HEK293T (cell line): ENCODE measurements around the gene ARL10.

ENCODE experiments used
- ARNT ChIP-seq: fragments of 450-650 bp; IDR thresholded peaks from 2 replicates; pipeline ENCODE4 v1.6.1; 2017; ENCODE audit warnings: mild to moderate bottlenecking
- BHLHE40 ChIP-seq: fragments of 450-650 bp; IDR thresholded peaks from 2 replicates; pipeline ENCODE4 v1.6.1; 2016; ENCODE audit warnings: mild to moderate bottlenecking, moderate library complexity, borderline replicate concordance
- ELF4 ChIP-seq: fragments of 450-650 bp; IDR thresholded peaks from 2 replicates; pipeline ENCODE4 v1.6.1; 2017; ENCODE audit warnings: antibody characterized with exemption
- FOXA1 ChIP-seq: fragments of 450-650 bp; IDR thresholded peaks from 2 replicates; pipeline ENCODE4 v1.6.1; 2016; ENCODE audit warnings: mild to moderate bottlenecking
- FOXK2 ChIP-seq: fragments of 450-650 bp; IDR thresholded peaks from 2 replicates; pipeline ENCODE4 v1.6.1; 2016; ENCODE audit warnings: mild to moderate bottlenecking
- FOXM1 ChIP-seq: fragments of 450-650 bp; IDR thresholded peaks from 2 replicates; pipeline ENCODE4 v1.6.1; 2017; ENCODE audit warnings: mild to moderate bottlenecking, borderline replicate concordance
- HDGF ChIP-seq: fragments of 450-650 bp; IDR thresholded peaks from 2 replicates; pipeline ENCODE4 v1.6.1; 2017; ENCODE audit warnings: antibody characterized with exemption, borderline replicate concordance
- L3MBTL2 ChIP-seq: fragments of 450-650 bp; conservative IDR thresholded peaks from 2 replicates; pipeline ENCODE4 v1.6.1; 2016; ENCODE audit warnings: mild to moderate bottlenecking
- LEF1 ChIP-seq: fragments of 450-650 bp; IDR thresholded peaks from 2 replicates; pipeline ENCODE4 v1.6.1; 2017; ENCODE audit warnings: mild to moderate bottlenecking, borderline replicate concordance
- SP1 ChIP-seq: fragments of 450-650 bp; IDR thresholded peaks from 2 replicates; pipeline ENCODE4 v1.6.1; 2017
- SUZ12 ChIP-seq: fragments of 450-650 bp; IDR thresholded peaks from 2 replicates; pipeline ENCODE4 v1.6.1; 2016; ENCODE audit warnings: mild to moderate bottlenecking
- TARDBP ChIP-seq: fragments of 450-650 bp; IDR thresholded peaks from 2 replicates; pipeline ENCODE4 v1.6.1; 2016
- ZNF384 ChIP-seq: fragments of 450-650 bp; IDR thresholded peaks from 2 replicates; pipeline ENCODE4 v1.6.1; 2016
- TF ChIP-seq, protein P1 (sequence below): fragments of 450-650 bp; IDR thresholded peaks from 2 replicates; pipeline ENCODE4 v1.6.1; 2016

GRCh38 chr5:176350416-176350815 lies 14.9 kb upstream of the ARL10 start:
- TF ChIP-seq HDGF: no peak
- no peak for TF ChIP-seq BHLHE40
- TF ChIP-seq ELF4: no peak
- no peak for TF ChIP-seq FOXA1
- TF ChIP-seq ARNT: no peak
- no peak for TF ChIP-seq LEF1
- TF ChIP-seq FOXM1: no peak
- TF ChIP-seq SUZ12: no peak
- TF ChIP-seq ZNF384: no peak
- no peak for TF ChIP-seq SP1
- TF ChIP-seq L3MBTL2: no peak
- TF ChIP-seq FOXK2: no peak
- TF ChIP-seq, protein P1, sequence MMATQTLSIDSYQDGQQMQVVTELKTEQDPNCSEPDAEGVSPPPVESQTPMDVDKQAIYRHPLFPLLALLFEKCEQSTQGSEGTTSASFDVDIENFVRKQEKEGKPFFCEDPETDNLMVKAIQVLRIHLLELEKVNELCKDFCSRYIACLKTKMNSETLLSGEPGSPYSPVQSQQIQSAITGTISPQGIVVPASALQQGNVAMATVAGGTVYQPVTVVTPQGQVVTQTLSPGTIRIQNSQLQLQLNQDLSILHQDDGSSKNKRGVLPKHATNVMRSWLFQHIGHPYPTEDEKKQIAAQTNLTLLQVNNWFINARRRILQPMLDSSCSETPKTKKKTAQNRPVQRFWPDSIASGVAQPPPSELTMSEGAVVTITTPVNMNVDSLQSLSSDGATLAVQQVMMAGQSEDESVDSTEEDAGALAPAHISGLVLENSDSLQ: no peak
- TF ChIP-seq TARDBP: no peak
